Endothelial cell of umbilical vein (primary cell): ENCODE measurements around the gene SRSF11.

Experiments
- EZH2 ChIP-seq: IDR thresholded peaks from 2 replicates; pipeline ENCODE4 v1.6.1; 2012; ENCODE audit warnings: borderline replicate concordance, low read depth, mild to moderate bottlenecking, moderate library complexity, low read length, inconsistent platforms; ENCODE audit not compliant: severe bottlenecking
- FOS ChIP-seq: IDR thresholded peaks from 2 replicates; pipeline ENCODE4 v1.6.1; 2011; ENCODE audit warnings: mild to moderate bottlenecking, low read length, moderate library complexity, borderline replicate concordance; ENCODE audit not compliant: insufficient read depth
- JUN ChIP-seq: IDR thresholded peaks from 2 replicates; pipeline ENCODE4 v1.6.1; 2011; ENCODE audit warnings: borderline replicate concordance, low read depth; ENCODE audit not compliant: insufficient read length, insufficient read depth
- MAX ChIP-seq: IDR thresholded peaks from 2 replicates; pipeline ENCODE4 v1.6.1; 2011; ENCODE audit not compliant: insufficient read depth, insufficient read length
- MYC ChIP-seq: IDR thresholded peaks from one replicate; pipeline ENCODE4 v1.6.1; 2011; ENCODE audit warnings: mild to moderate bottlenecking, low read depth, low read length
- POLR2A ChIP-seq: IDR thresholded peaks from 2 replicates; pipeline ENCODE4 v1.6.1; 2012; ENCODE audit warnings: low read depth, mild to moderate bottlenecking, control low read depth, low read length
- POLR2AphosphoS5 ChIP-seq: IDR thresholded peaks from 2 replicates; pipeline ENCODE4 v1.6.1; 2012; ENCODE audit warnings: low read depth, mild to moderate bottlenecking, control low read depth, low read length, moderate library complexity; ENCODE audit not compliant: insufficient read depth
- TF ChIP-seq, protein P1 (sequence below), 2 donors: IDR thresholded peaks; 1 replicate in 1 of 2; 2 replicates in 1 of 2; pipeline ENCODE4 v1.5.1; 2011; ENCODE audit warnings: low read length in 2 of 2, mild to moderate bottlenecking in 2 of 2, moderate library complexity in 2 of 2, control low read depth in 1 of 2, inconsistent platforms in 1 of 2, low read depth in 1 of 2; ENCODE audit not compliant: insufficient read depth in 1 of 2; ENCODE audit errors: extremely low read depth in 1 of 2

GRCh38 chr1:70264839-70265238 lies 43.7 kb downstream of the SRSF11 start:
- TF ChIP-seq, protein P1, sequence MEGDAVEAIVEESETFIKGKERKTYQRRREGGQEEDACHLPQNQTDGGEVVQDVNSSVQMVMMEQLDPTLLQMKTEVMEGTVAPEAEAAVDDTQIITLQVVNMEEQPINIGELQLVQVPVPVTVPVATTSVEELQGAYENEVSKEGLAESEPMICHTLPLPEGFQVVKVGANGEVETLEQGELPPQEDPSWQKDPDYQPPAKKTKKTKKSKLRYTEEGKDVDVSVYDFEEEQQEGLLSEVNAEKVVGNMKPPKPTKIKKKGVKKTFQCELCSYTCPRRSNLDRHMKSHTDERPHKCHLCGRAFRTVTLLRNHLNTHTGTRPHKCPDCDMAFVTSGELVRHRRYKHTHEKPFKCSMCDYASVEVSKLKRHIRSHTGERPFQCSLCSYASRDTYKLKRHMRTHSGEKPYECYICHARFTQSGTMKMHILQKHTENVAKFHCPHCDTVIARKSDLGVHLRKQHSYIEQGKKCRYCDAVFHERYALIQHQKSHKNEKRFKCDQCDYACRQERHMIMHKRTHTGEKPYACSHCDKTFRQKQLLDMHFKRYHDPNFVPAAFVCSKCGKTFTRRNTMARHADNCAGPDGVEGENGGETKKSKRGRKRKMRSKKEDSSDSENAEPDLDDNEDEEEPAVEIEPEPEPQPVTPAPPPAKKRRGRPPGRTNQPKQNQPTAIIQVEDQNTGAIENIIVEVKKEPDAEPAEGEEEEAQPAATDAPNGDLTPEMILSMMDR (IDR thresholded peaks at IDR 0.05; ENCODE audit: extremely low read depth in 1 of 2, insufficient read depth in 1 of 2, low read depth in 1 of 2, low read length in 2 of 2) = no peak
- TF ChIP-seq EZH2 (no peak), POLR2A (no peak), POLR2AphosphoS5 (no peak), FOS (no peak), JUN (no peak), MAX (no peak), MYC (no peak)
